ENCODE measurements around the gene PRRG2.

PRRG2 gene

DNA sequence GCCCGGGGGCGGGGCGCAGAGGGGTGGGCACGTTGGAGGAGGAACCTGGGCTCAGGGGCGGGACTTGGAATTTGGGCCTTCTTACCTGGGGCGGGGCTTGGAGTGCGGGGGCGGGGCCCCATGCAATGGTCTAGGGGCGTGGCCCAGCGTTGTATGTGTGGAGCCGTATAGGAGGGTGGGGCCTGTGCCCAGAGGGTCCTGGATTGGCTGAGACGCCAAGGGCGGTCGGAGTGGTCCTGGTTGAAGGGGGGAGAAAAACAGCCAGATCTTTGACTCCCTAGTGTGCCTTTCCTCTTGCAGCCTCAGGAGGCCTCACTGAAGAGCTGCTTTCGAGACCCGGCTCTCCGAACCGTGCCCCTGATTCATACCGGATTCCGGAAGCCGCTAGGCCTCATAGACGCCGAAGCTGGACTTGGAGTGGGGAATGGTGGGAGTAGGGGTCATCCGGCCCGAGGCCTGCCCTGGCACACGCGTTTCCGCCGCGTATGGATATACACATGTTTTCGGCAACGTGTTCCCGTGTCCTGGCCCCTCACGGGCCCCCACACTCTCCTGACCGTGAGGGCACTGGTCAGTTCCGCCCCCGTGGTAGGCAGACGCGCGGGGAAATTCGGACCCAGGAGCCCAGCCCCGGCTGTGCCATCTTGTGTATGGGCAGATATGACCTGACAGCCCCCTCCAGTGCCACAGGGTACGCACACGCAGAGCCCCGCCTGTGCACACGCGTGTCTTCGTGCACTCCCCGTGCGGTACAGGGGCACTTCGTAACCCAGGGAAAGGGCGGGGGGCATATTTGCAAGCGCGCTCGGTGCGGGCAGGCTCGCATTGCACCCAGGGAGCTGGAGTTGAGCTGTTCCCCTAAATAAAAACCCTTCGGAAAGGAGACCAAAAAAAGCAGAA lies 9.2 kb downstream of the PRRG2 start:
- peak; percentile 96 for DNase-seq

DNA sequence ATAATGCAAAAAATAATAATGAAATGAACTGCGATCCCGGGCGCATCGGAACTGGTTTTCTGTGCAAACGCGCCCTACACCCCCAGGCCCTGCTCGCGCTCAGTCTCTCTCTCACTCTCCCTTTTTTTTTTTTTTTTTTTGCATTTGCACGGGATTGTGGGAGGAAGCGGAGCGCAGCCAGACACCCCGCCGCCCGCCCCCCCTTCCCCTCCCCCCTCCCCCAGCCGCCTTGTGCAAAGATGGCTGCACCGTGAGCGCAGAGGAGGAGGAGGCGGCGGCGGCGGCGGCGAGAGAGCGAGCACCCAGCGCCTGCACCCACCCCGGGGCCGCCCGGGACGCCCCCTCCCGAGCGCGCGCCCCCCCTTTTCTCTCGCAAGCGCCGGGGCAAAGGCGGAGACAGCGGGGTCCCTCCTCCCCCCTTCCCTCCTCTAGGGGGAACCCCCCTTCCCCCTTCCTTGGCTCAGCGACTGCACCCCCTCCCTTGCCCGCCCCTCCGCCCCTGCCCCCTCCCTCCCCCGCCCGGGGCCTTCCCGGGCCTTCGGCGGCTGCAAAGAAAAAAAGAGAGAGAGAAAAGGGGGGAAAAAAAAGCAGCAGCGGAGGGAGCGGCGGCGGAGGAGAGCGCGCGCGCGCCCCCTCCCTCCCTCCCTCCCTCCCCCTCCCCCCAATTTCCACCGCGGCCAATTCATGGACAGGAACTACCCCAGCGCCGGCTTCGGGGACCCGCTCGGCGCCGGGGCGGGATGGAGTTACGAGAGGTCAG lies 10.0 kb downstream of the PRRG2 start, which contains the start of gene PRR12:
PRR12 (plus strand) TSS at position 212 of the 760 bp plus-strand sequence; CDS start at position 685, 473 bp downstream.
- peak; percentile 65 for DNase-seq

DNA sequence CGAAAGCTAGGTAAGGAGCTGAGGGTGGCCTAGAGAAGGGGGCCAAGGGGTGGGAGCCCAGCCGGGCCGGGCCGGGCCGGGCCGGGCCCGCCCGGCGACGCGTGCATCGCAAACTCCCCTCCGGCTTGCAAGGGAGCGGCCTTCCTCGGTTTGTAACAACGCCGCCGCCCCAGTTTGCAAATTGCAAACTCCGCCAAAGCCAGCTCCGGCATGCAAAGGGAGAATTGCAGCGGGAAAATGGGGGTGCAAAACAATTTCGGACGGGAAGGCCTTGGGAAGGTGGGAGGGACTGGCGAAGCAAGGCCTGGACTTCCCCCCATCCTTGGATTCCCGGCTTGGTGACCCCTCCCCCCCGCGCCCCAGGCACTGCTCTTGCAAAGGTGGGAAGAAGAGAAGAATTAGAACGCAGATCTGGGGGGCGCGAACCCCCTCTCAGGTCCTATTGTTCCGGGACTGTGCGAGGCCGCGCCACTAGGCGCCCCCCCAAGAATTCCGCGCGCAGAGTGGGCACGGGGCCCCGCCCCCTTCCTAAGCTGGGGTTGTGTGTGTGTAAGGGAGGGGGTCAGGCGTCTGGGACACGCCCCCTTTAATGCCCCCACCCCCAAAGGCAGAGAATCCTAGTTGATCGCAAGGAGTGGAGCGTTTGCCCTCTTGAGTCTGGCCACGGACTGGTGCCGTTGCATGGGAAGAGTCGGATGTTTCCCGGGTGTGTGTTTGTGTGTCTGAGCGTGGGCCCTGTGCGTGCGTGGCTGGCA lies 10.8 kb downstream of the PRRG2 start:
- DNase-seq: peak; percentile 57

DNA sequence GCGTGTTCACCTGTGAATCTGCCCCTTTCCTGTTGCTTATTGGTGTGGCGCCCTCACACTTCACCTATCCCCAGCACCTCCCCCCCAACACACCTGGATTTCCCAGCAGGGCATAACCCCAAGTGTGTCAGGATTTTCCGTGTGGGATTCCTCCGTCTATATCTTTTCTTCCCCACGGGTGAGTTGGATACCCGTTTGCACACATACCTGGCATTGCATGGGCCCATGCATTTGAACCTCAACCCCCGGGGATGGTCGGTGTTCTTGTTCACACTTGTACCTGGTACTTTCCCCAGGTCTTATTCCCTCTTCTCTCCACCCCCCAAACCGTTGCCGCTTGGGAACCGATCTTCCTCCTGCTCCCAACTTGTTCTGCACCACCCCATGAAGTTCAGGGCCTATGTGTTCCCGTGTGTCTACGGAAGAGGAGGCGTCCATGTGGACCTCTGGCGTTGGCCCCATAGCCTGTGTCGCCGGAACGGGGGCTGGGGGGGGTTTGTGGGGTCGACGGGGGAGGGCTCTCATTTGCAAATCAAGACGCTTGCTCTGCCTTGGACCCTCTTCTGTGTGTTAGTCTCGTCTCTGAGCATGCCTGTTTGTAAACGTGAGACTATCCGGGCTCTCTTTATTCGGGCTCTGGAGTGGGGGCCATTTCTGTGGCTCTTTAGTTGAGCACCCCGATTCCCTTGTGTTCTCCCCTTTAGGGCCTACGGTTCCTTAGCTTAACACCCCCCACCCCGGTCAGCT lies 11.5 kb downstream of the PRRG2 start:
- DNase-seq: no peak

DNA sequence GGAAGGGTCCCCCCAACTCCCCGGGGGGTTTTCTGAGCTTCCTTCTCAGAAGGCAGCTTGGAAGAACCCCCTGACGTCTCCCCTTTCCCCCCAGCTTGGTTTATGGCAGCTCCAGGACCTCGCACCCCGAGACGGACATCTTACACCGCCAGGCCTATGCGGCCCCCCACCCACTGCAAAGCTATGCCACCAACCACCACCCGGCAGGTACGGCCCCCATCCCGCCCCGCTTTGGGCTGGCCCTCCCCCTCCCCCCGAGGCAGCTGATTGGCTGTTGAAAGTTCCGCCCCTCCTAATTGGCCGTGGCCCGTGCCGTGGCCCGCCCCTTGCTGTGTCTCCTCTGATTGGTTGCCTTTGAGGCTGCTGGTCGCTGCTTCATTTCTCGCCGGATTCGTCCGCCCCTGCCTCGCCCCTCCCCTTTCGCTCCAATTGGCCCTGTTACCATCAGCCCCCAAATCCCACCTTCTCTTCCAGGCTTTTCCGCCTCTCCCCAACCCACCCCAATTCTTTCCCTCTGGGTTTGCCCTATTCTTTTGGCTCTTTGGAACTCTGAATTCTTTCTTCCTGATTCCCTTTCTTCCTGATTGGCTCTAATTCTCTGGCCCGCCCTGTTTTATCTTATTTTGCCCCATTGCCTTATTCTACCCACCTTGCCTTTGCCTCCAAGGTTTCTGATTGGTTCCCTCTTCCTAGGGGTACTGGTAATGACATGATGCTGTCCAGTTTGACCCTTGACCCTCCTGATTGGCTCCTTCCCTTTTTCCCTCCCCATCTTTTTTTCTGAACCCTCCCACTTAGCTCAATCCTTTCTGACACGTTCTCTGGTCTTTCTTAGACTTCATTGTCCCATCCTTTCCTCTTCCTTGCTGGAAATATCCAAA lies 12.4 kb downstream of the PRRG2 start:
- DNase-seq: peak; percentile 11

DNA sequence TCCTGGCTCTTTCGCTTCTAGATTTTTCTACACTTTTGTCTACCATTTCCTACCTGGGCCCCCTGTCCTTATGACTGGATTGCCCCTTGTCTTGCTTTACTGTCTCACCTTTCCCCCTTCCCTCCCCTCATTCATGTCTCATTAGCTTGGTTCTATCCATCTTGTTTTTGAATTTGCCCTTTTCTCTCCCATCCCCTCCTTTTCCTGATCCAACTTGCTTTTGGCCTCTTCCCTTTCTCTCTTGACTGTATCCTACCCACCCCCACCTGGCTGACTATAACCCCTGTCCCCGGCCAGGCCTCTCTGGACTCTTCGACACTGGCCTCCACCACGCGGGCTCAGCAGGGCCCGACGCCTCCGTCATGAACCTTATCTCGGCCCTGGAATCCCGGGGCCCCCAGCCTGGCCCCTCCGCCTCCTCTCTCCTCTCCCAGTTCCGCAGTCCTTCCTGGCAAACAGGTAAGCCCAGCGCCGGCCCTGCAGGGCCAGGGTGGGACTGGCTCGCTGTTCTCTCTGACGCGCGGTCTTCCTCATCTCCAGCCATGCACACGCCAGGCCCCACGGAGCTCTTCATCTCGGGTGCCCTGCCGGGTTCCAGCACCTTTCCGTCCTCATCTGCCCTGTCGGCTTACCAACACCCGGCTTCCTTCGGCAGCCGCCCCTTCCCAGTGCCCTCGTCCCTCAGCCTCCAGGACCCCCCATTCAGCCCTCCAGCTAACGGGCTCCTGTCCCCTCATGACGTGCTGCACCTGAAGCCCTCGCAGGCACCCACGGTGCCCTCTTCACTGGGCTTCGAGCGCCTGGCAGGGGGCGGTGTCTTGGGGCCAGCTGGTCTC lies 13.3 kb downstream of the PRRG2 start:
- no peak for DNase-seq

DNA sequence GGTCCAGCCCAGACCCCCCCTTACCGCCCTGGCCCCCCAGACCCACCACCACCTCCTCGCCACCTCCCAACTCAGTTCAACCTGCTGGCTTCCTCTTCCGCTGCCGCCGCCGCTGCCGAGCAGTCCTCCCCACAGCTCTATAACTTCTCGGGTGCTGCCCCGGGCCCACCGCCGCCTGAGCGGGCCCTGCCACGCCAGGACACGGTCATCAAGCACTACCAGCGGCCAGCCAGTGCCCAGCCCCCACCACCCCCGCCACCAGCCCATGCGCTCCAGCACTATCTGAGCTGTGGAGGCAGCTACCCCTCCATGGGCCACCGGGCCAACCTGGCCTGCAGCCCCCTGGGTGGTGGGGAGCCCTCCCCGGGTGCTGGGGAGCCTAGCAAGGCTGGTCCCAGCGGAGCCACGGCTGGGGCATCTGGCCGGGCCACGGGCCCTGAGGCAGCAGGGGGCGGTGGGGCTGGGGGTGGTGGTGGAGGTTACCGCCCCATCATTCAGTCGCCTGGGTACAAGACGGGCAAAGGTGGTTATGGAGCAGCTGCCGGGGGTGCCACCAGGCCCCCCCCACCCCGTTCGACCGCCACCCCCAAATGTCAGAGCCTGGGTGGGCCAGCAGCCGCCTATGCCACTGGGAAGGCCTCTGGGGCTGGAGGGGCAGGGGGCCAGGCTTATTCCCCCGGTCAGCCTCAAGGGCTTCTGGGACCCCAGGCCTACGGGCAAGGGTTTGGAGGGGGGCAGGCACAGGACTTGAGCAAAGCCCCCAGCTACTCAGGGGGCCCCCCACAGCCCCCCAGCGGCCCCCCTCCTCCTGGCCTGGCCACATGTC lies 14.1 kb downstream of the PRRG2 start:
- no peak for DNase-seq

DNA sequence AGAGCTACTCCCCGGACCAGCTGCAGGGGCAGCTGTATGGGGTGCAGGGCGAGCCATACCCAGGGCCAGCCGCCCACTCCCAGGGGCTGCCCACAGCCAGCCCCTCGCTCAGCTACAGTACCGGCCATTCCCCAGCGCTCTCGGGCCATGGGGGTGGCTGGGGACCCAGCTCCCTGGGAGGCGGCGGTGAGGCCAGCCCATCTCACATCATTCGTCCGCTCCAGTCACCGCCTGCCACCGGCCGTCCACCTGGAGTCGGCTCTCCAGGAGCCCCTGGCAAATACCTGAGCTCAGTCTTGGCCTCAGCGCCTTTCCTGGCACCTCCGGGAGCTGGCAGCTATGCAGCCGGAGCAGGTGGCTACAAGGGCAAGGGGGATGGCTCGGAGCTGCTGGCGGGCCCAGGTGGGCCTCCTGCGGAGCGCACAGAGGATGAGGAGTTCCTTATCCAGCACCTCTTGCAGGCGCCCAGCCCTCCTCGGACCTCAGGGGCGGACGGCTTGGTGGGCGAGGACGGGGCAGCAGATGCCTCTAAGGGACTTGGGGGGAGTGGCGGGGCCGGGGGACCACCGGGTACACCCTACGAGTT lies 14.8 kb downstream of the PRRG2 start:
- no peak for DNase-seq

DNA sequence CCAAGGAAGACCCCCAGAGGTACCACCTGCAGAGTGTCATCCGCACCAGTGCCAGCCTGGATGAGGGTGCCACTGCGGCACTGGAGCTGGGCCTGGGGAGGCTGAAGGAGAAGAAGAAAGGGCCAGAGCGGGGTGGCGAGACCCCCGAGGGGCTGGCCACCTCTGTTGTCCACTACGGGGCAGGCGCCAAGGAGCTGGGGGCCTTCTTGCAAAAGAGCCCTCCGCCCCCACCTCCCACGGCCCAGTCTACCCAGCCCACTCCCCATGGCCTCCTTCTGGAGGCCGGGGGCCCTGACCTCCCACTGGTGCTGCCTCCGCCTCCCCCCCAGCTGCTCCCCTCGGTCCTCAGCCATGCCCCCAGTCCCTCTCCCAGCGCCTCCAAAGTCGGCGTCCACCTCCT lies 15.3 kb downstream of the PRRG2 start:
- no peak for DNase-seq

DNA sequence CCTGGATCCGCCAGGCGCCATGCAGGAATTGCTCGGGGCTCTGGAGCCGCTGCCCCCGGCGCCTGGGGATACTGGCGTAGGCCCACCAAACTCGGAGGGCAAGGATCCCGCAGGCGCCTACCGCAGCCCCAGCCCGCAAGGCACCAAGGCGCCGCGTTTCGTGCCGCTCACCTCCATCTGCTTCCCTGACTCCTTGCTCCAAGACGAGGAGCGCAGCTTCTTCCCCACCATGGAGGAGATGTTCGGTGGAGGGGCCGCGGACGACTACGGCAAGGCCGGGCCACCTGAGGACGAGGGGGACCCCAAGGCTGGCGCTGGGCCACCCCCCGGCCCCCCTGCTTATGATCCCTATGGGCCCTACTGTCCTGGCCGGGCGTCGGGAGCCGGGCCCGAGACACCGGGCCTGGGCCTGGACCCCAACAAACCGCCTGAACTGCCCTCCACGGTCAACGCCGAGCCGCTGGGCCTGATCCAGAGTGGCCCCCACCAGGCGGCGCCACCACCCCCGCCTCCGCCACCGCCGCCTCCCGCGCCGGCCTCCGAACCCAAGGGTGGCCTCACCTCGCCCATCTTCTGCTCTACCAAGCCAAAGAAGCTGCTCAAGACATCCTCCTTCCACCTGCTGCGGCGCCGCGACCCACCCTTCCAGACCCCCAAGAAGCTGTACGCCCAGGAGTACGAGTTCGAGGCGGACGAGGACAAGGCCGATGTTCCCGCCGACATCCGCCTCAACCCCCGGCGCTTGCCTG lies 16.0 kb downstream of the PRRG2 start:
- no peak for DNase-seq

DNA sequence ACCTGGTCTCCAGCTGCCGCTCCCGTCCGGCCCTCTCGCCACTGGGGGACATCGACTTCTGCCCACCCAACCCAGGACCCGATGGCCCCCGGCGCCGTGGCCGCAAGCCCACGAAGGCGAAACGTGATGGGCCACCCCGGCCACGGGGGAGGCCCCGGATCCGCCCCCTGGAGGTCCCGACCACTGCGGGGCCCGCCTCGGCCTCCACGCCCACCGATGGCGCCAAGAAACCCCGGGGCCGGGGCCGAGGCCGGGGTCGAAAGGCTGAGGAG lies 16.5 kb downstream of the PRRG2 start:
- DNase-seq: no peak

DNA sequence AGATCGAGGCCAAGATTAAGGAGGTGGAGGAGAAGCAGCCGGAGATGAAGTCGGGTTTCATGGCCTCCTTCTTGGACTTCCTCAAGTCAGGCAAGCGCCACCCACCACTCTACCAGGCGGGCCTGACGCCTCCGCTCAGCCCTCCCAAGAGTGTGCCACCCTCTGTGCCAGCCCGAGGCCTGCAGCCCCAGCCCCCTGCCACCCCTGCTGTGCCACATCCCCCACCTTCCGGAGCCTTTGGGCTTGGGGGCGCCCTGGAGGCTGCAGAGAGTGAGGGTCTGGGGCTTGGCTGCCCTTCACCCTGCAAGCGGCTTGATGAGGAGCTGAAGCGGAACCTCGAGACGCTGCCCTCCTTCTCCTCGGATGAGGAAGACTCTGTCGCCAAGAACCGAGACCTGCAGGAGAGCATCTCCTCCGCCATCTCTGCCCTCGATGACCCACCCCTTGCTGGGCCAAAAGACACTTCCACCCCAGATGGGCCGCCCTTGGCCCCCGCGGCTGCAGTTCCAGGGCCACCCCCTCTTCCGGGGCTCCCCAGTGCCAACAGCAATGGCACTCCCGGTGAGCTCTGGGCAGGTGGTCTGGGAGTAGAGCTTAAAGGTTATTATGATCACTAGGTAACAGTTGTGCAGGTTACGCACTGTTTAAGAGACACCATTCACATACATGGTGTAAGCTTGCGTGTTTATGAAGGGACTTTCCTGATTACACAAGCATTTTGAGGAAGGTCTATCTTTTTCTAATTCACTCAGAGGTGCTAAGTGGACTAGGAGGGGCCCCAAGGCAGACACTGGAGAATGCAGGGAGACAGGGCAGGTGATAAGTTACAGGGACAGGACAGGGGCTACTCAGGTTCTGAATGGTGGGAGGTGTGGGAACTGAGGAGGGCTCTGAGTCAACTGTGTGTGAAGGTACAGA lies 18.5 kb downstream of the PRRG2 start:
- DNase-seq: no peak

DNA sequence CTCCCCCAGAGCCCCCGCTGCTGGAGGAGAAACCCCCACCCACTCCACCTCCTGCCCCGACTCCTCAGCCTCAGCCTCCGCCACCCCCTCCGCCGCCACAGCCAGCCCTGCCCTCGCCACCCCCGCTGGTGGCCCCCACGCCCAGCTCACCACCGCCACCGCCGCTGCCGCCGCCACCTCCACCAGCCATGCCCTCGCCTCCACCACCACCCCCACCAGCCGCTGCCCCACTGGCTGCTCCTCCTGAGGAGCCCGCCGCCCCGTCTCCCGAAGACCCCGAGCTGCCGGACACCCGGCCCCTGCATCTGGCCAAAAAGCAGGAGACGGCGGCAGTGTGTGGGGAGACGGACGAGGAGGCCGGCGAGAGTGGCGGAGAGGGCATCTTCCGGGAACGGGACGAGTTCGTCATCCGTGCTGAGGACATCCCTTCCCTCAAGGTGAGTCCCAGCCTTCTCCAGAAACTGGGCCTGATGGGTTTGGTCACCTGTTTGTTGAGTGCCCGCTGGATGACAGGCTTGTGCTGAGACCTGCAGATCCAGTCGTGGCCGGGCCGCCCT lies 20.4 kb downstream of the PRRG2 start:
- DNase-seq: no peak

DNA sequence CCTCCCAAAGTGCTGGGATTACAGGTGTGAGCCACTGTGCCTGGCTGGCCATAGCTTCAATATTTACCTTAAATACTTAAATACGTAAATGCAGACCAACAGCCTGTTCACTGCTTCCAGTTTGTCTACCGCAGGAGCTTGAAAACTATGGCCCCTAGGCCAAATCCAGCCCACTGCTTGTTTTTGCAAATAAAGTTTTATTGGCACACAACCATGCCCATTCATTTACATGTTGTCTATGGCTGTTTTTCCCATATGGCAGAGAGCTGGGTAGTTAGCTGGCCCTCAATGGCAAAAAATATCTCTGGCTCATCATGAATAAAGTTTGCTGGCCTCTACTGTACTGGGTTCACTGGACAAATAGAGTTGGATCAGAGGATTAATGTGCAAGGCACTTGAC lies 21.7 kb downstream of the PRRG2 start:
- DNase-seq: no peak

DNA sequence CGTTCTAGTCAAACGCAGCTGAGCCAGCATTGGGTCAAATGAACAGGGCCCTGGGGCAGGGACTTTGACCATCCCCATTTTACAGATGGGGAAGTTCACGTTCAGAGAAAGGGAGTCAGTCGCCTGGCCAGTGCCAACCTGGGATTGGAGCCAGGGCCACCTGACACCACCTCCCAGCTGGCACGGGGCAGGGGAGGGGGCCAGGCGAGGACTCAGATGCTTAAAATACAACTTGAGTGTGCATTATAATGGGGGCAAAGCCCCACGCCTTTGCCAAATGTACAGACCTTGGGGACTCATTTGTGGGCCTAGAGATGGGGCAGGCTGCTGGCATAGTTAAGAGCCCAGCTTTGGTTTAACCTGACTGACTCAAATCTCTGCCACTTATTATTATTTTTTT lies 24.5 kb downstream of the PRRG2 start:
- no peak for DNase-seq

DNA sequence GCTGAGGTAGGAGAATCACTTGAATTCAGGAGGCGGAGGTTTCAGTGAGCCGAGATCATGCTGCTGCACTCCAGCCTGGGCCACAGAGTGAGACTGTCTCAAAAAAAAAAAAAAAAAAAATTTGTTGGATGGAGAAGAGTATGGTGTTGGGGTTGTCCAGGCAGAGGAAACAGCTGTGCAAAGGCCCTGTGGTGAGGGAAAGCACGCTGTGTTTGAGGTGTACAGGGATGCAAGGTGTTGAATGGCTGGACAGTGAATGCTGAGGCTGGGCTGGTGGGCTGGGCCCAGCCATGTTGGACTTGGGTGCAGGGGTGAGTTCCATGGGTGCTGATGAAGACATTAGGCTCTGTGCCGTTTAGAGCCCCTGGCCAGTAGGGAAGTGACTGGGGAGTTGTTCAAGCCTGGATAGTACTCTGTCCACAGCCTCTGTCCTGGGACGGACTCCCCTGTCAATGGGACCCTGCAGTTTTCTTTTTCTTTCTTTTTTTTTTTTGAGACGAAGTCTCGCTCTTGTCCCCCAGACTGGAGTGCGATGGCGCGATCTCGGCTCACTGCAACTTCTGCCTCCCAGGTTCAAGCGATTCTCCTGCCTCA lies 28.5 kb downstream of the PRRG2 start:
- DNase-seq: no peak

DNA sequence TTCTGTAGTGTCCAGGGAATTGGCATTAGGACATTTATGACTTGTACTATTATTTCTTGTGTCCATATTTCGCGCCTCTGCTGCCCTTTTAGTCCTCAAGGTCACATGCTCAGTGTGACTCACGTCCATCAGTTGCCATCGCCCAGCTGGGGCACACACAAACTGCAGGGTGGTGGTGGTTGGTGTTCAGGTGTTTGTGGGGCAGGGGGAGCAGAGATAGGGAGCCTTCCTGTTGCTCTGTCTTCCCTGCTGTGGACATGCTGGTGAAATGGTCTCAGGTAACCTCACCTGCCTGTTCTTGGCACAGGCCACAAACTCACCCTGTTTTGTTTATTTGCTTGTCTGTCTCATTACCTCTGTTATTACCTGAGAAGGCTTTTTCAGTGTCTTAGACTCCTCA lies 32.3 kb downstream of the PRRG2 start:
- no peak for DNase-seq
